Stimulated activated CD8-positive, alpha-beta memory T cell treated with anti-CD3 and anti-CD28 coated beads, Interleukin-7, amount 100 ng/mL, for 48 hours (primary cell): ENCODE data around the gene GNG10.
"Not testable (repeated sequence)": the region's sequence is repeated elsewhere in the genome, so short reads cannot be mapped to it uniquely, and the experiment has no call there.

Experiments used
- DNase-seq, 2 donors: peaks; one replicate each; pipeline ENCODE4 v3.0.0-alpha.2; 2020; ENCODE audit warnings: low read depth in 1 of 2; ENCODE audit errors: extremely low read depth in 1 of 2

The GNG10 gene

DNA sequence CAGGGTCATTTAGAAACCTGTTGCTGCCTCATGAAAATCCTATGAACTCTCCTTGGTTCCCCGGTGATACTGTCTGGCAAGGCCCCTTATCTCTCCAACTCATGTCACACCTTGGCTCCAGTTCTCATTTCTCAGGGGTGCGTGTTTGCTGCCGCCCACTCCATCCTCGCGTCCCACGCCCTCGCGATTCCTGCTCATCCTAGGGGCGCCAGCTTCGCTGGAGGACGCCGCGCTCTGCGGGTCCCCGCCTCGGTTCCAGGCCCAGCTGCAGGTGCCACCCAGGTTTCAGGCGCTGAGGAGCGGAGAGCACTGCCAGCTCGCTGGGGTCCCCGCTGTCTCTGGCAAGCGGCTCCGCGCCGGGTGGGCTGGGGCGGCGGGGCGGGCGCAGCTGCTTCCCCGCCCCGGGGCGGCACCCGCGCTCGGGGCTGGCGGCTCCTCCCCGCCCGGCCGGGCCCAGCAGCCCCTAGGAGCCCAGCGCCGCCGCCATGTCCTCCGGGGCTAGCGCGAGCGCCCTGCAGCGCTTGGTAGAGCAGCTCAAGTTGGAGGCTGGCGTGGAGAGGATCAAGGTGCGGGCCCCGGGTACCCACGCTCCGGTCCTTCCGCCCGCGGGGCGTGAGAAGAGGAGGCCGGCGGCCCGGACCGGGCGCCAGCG lies at the start of gene GNG10:
Gene GNG10, plus strand, starts transcription at position 456 of the 652 bp plus-strand sequence. Its CDS starts 30 bp downstream, at position 486.
- DNase-seq, result peak; percentile 43 to 52

DNA sequence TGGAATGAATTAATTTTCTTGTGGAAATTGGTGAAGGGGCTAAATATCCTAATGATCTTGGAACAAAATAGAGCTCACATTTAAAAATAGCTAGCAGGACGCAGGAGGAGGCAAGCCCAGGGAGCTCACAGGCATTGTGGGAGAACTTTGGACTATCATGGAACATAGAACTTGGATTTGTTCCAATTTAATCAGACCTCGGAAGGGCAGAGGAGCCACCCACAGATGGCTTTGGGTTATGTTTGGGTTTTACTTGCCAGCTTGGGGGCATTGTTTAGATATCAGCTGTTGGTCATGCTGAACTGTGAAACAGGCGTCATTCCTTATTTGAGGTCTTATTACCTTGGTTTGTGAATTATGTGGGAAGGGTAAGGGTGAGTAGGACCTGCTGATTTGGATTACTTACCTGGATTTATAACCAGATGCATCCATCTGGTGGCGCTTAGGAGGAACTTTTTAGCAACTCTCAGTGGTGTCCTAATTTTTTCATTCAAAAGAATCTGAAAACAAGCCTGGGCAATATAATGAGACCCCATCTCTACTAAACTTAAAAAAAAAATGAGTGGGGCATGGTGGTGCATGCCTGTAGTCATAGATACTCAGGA lies 47.9 kb upstream of the GNG10 start:
- DNase-seq, result no peak

DNA sequence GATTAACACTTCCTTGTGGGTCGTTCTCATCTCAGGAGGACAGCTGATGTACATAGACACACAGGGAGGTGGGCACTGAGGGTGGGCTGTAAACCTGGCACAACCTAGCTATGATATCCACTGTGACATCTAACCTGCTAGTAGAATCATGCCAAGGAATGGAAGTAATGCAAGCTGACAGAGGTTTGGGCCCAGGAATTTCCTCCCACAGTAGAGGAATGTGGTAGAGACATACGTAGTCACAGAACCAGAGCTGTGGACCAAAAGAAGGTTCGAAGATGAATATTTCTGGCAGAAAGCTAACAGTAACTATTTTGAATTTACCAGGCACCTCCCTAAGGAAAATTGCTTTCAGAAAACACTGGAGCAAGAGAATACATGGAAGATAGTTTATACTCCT lies 45.5 kb upstream of the GNG10 start:
- DNase-seq, result no peak

DNA sequence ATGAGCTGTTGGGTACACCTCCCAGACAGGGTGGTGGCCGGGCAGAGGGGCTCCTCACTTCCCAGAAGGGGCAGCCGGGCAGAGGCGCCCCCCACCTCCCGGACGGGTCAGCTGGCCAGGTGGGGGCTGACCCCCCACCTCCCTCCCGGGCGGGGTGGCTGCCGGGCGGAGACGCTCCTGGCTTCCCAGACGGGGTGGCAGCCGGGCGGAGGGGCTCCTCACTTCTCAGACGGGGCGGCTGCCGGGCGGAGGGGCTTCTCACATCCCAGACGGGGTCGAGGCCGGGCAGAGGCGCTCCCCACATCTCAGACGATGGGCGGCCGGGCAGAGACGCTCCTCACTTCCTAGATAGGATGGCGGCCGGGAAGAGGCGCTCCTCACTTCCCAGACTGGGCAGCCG lies 44.1 kb upstream of the GNG10 start:
- DNase-seq, result not testable (repeated sequence)

DNA sequence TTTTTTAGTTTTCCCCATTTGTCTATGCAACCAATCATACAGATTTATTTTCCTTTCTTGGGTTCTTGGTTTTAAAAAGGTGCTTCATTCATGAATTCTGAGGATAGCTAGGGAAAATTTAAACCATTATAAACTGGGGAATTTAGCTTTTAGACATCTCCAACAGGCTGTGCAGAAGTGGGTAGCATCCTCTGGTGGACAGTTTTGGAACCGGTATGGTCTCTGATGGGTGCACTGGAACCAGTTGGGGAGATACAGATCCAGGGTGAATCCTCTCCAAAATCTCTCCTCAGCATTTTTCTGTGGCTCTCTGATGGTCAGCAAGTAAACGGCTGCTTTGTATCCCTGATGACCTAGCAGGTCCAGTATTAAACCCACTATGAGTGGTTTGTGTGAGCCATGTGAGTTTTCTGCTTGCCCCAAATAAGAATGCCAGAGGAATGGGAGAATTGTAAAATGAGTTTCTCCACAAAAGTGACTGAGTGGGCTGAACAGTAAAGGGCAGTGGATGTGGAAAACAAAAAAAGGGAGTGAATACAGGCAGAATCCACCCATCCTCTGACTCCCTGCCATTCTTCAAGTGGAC lies 39.4 kb upstream of the GNG10 start:
- no peak for DNase-seq

DNA sequence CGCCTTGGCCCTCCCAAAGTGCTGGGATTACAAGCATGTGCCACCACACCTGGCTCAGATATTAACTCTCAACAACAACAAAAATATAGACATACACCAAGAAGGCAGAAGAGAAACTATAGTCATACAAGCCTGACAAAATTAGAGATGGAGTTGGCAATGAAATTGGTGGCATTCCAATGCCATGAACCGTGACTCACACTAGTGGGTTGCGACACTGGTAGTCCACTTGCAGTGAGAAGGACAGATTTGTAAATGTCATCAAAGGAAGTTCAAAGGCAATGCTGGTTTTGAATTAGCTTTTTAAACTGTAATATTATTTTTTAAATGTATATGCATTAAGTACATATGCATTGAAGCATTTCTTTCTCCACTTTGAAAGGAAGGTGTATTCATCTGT lies 38.8 kb upstream of the GNG10 start:
- DNase-seq, result no peak

DNA sequence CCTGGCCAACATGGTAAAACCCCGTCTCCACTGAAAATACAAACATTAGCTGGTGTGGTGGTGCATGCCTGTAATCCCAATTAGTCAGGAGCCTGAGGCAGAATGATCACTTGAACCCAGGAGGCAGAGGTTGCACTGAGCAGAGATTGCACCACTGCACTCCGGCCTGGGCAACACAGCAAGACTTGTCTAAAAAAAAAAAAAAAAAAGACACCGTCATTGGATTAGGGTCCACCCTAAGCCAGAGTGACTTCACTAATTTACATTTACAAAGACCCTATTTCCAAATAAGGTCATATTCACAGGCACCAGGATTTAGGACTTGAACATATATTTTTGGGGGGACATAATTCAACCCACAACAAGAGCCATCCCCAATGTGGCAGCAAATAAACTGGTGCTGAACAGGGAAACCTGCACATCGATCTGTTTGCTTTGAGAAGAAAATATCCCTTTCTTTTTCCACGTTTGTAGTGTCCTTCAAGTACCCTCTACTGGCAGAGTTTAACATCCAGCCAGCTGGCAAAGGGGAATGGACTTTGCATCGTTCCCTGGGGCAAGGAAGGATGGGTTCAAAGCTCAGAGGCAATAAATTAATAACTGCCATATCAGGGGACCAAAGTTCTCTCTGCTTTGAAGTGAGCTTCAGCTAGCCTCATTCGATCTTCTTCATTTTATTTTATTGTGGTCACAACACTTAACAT lies 34.0 kb upstream of the GNG10 start:
- DNase-seq, result no peak

DNA sequence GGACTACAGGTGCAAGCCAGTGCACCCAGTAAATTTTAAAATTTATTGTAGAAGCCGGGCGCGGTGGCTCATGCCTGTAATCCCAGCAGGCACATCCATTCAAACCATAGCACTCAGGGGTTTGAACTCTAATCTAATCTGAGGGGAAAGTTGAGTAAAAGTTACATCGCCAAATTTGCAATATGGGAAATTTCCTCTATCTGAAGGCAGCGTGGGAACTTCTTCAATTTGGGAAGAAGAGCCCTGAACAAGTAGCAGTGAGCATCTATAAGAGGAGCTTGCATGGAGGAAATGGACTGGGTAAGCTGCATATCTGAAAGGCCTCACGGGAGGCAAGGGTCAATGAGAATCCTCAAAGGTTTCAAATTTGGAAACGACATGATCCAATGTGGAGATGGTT lies 33.0 kb upstream of the GNG10 start:
- no peak for DNase-seq

DNA sequence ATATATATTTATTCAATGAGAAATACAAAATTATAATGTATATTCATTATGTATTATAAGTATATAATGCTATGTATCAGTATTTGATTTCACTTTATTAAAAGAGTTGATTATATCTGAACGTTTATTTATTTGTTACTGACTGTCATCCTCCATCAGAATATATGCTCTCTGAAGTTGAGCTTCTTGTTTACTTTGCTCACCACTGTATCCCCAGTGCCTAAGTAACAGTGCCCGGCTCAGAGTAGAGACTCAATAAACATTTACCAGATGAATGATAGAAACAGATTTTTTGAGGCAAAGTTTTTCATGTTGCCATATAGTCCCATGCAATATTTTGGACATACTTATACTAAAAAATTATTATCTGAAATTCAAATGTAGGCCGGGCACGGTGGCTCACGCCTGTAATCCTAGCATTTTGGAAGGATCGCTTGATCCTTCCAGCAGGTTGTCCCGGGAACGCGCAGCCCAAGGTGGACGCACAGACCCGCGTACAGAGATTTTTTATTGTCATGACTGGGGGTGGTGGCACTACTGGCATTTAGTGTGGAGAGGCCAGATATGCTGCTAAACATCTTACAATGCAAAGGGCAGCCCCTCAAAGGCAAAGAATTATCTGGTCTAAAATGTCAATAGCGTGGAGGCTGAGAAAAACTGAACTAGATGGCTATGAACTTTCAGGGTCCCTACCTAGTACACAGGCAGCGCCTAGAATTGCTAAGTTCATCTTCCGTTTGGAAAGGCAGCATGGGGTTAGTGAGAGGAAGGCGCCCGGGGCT lies 31.0 kb upstream of the GNG10 start:
- DNase-seq, result no peak

DNA sequence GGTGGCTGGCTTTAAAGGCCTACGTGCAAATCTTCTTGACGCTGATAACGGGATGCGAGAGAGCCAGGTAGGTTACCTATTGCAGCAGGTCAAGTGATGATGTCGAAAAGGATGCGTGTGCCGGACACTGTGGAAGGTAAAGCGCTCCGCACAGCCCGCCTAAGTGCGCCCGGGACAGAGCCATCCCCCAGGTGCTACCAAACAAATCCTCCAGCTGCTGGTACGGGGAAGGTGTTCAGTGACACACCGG lies 30.5 kb upstream of the GNG10 start:
- DNase-seq, result no peak

DNA sequence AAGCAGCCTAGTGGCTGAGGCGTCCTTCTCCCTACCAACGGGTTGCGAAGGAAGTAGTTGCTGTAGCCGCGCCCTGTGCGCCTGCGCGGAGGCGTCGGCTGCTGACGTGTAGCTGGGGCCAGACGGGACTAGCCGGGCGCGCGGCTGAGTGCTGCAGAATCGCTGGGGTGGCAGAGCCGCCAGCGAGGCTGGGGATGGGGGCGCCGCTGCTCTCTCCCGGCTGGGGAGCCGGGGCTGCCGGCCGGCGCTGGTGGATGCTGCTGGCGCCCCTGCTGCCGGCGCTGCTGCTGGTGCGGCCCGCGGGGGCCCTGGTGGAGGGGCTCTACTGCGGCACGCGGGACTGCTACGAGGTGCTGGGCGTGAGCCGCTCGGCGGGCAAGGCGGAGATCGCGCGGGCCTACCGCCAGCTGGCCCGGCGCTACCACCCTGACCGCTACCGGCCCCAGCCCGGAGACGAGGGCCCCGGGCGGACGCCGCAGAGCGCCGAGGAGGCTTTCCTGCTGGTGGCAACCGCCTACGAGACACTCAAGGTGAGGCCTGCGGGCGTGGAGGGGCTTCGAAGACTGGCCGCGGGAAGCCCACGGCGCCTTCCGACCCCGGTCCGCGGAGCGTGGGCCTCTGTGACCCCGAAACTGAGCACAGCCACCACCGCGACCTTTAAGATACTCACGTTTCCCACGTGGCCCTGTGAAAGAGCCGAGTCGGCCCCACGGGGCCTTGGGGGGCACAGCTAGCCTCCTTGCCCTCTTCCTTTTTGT lies 30.0 kb upstream of the GNG10 start, which contains the start of gene DNAJC25:
Gene DNAJC25, plus strand, starts transcription at position 121 of the 758 bp plus-strand sequence. Its CDS starts 74 bp downstream, at position 195.
- peak; percentile 91 to 95 for DNase-seq

DNA sequence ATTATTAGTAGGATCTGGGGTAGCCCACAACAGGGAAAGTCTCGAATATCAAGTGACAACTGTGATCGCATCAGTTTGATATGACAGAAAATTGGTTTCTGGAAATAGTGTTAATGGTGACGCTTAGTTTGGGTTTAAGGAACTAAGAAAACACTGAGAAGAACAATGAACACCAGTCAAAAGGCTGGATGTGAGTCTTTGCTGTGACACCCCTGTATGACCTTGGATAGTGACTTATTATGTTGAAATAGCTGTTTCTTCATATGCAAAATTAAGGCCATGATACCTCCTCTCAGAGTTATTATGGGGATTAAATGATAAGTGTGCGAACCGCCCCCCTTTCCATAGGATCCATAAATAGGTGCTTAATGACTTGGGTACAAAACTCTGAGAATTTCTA lies 29.3 kb upstream of the GNG10 start:
- DNase-seq, result no peak

DNA sequence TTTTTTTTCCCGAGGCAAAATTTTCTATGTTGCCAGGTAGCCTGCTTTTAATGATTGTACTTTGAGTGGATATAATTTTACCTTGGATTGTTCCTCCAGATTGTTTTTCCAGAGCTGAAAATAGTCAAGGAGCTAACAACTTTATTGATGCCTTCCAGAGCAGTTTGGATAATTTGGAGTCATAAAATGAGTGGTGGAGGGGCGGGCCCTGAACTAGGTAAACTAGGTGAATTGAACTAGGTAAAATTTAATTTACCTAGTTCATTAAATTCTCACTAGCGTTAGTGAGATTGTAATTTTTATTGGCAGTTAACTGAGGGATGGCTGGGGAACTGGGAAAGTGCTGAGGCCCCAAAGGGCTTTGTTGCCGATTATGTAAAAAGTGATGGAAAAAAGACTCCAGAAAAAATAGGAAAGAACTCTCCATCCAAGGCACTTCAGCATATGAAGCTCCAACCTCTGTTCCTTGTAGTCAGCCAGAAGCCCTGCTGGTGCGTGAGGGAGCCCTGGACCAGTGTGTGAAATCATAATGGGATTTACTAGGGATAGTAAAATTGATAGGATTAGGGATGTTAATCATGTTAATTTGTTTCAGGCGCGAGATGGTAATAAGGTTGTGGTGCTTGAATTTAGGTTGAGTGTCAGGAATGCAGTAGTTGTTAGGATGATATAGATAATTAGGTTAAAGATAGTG lies 28.6 kb upstream of the GNG10 start:
- DNase-seq, result no peak

DNA sequence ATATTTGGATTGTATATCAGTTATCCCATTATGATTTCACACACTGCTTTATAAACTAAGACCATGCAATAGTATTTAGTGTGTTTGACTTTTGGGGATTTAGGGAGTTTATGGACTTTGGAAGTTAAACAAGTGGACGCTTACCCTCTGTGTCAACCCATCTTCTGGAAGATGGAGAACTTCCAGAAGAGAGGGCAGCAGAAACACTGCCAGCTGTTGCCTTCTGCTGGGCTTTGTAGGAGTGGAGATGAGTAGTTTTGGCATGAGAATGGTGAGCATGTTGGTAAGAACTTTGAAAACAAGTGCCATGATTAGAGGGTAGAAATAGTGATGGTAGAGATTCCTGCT lies 28.0 kb upstream of the GNG10 start:
- no peak for DNase-seq

DNA sequence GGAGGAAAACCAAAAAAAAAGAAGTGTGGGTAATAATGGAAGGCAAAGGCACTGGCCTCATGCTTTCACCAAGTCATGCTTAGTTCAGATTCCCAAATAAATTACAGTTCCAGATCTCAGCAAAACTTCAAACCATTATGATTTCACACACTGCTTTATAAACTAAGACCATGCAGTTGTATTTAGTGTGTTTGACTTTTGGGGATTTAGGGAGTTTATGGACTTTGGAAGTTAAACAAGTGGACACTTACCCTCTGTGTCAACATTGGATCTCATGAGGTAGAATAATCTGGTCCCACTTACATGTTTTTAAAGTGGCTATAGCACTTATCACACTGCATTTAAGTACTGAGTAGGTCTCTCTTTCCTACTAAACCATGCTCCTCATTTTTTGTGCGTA lies 26.5 kb upstream of the GNG10 start:
- no peak for DNase-seq

DNA sequence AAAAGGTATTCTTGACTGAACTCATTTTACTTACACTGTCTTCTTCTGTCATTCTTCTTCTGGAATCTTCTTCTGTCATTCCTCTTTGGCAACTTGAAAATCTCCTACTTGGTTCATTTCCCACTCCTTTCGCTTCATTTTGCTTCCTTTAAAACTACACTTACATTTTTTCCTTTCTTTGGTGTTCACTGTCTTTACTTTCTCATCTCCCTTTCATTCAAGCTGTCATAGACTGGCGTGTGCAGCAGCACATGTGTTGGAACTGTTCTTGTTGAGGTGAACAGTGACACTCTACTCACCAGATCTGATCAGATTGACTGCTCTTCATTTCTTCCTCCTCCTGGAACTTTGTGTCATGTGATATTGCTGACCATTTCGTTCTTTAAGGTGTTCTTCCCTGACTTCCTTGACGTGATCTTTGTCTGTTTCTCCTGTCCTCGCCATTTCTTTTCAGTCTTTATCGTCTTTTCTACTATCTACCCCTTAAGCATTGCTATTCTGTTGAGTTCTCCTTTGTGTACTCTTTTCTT lies 23.9 kb upstream of the GNG10 start:
- DNase-seq, result no peak

DNA sequence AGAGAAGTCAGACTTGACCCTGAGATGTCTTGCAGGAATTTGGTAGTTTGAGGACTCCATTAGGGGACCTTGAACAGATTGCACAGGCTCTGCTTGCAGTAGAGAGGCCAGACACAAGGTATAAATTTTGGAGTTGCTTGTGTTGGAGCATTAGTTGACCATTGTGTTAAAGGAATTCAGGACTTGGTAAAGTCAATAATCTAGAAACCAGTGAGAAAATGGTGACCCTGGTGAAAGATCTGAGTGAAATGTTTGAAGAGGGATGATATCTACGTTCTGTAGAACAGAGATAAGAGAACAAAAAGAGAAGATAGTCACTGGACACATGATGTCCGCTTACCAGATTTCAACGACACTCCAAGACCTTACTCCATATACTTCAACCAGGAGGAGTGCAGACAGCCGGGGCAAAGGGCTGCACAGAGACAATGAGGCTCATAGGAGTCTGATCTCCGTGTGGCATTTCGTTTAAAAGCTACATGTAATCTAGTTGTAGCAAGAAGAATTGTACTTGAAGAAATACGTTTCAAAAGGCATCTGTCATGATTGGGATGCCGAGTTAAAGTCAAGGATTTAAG lies 17.1 kb upstream of the GNG10 start:
- no peak for DNase-seq

DNA sequence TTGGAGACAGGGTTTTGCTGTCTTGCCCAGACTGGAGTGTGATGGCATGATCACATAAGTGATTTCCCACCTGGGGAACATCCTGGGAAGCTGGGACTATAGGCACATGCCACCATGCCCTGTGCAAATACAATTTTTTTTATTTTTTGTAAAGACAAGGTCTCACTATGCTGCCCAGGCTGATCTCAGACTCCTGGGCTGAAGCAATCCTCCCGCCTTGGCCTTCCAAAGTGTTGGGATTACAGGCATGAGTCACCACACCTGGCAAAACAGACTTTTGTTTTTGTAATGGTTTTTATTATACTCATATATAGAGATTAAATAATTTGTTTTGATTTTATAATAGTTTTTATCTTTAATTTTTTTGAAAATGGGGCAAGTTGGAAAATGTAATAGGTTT lies 15.6 kb upstream of the GNG10 start:
- no peak for DNase-seq

DNA sequence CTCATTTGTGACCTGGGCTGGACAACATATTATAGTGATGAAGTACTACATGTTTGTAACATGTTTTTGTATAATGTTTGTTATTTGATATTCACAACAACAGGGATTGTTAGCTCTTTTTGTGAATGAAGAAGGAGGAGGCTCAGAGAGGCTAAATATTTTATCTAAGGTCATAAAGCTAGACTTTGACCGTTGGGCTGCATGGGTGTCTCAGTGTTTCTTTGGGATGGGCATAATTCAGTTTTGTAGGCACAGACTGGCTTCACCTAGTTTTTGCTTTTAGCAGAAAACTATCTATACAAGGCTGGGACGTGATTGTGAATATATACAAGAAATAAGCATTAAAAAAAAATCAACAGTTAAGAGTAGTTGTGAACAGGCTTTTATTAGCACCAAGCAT lies 15.0 kb upstream of the GNG10 start:
- DNase-seq, result no peak

DNA sequence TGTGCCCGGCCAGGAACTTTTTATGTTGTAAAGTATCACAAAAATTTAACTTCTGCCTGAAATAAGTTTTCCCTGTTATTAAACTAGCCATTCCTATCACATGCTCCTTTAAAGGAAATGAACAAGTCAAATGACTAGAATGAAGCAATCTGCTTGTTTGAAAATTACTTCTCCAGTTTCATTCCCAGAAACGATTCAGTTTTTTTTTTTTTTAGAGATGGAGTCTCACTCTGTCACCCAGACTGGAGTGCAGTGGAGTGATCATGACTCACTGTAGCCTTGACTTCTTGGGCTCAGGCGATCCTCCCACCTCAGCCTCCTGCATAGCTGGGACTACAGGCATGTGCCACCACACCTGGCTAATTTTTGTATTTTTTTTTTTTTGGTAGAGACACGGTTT lies 13.3 kb upstream of the GNG10 start:
- DNase-seq, result no peak
